ENCODE data around the gene OTUD3.
"Not testable (repeated sequence)": the region's sequence is repeated elsewhere in the genome, so short reads cannot be mapped to it uniquely, and the experiment has no call there.

Gene OTUD3

DNA sequence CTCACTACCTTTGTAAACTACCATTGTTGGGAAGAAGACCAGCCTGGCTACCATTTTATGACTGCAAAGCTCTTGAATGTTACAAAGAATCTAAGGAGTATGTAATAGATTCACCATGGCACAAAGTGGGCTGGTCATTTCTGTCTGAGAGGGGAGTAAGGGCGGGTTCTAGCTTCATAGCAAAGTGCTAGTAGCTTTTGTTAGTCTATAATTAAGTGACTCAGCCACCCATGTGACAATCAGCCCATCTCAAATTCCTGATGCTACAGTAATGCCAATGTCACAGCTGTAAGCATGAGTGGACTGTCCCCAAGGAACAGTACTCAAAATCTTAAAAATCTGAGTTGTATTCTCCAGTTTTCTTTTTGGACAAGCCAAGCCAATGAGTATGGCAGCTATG is 15.4 kb upstream of the OTUD3 start:
- DNase-seq (ENCODE audit: extremely low spot score) = no peak
- POLR2A ChIA-PET = no interaction called here
- CTCF ChIA-PET = interaction anchor here (1.0 to 1.4 kb wide), 3 partner anchors 12 to 286 kb away, joined by 3 to 4 read pairs (median 3); no protein-coding TSS in a partner anchor
- TF ChIP-seq, protein P1, sequence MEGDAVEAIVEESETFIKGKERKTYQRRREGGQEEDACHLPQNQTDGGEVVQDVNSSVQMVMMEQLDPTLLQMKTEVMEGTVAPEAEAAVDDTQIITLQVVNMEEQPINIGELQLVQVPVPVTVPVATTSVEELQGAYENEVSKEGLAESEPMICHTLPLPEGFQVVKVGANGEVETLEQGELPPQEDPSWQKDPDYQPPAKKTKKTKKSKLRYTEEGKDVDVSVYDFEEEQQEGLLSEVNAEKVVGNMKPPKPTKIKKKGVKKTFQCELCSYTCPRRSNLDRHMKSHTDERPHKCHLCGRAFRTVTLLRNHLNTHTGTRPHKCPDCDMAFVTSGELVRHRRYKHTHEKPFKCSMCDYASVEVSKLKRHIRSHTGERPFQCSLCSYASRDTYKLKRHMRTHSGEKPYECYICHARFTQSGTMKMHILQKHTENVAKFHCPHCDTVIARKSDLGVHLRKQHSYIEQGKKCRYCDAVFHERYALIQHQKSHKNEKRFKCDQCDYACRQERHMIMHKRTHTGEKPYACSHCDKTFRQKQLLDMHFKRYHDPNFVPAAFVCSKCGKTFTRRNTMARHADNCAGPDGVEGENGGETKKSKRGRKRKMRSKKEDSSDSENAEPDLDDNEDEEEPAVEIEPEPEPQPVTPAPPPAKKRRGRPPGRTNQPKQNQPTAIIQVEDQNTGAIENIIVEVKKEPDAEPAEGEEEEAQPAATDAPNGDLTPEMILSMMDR (IDR thresholded peaks at IDR 0.05; ENCODE audit: control extremely low read depth, extremely low read depth, low read depth, missing control alignments) = no peak

DNA sequence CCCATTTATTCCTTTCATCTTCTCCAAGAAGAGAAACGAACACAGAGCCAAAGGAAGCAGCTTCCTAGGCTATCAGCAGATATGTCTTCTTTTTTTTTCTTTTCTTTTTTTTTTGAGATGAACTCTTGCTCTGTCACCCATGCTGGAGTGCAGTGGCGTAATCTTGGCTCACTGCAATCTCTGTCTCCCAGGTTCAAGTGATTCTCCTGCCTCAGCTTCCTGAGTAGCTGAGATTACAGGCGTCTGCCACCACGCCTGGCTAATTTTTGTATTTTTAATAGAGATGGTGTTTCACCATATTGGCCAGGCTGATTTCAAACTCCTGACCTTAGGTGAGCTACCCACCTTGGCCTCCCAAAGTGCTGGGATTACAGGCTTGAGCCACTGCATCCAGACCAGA is 13.6 kb upstream of the OTUD3 start:
- POLR2A ChIA-PET; DNase-seq (ENCODE audit: extremely low spot score): not testable (repeated sequence)
- CTCF ChIA-PET = interaction anchor here (3.4 kb wide), 1 partner anchor 13 kb away, joined by 15 read pairs; the partner anchor contains the start of gene OTUD3

DNA sequence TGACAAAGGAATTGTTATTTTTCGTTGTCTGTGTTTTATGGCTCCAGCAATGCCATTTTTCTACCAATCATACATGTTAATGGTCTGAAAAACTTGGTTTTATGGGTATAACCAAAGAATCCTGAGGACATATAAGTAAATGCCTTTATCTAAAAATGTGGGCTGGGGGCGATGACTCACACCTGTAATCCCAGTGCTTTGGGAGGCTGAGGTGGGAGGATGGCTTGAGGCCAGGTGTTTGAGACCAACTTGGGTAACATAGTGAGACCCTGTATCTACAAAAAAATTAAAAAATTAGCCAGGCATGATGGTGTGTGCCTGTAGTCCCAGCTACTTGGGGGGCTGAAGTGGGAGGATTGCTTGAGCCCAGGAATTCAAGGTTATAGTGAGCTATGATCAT is 12.7 kb upstream of the OTUD3 start:
- DNase-seq (ENCODE audit: extremely low spot score); POLR2A ChIA-PET: not testable (repeated sequence)
- CTCF ChIA-PET = interaction anchor here (1.3 to 3.4 kb wide), 2 partner anchors 10 to 12 kb away, joined by 3 to 15 read pairs; partner anchors contain the start of gene OTUD3

GRCh38 chr1:19869929-19870328 is 12.3 kb upstream of the OTUD3 start:
- no peak for DNase-seq (ENCODE audit: extremely low spot score)
- POLR2A ChIA-PET = no interaction called here
- TF ChIP-seq, protein P1 (IDR thresholded peaks at IDR 0.05; ENCODE audit: control extremely low read depth, extremely low read depth, low read depth, missing control alignments) = no peak
- CTCF ChIA-PET = interaction anchor here (1.3 to 3.4 kb wide), 2 partner anchors 9 to 12 kb away, joined by 3 to 15 read pairs; partner anchors contain the start of gene OTUD3

- DNase-seq (ENCODE audit: extremely low spot score) = no peak
- CTCF ChIA-PET = no interaction called here
- TF ChIP-seq, protein P1 (IDR thresholded peaks at IDR 0.05; ENCODE audit: control extremely low read depth, extremely low read depth, low read depth, missing control alignments) = no peak
- POLR2A ChIA-PET = no interaction called here
Measured at GRCh38 chr1:19872190-19872589, 10.0 kb upstream of the OTUD3 start.

DNA sequence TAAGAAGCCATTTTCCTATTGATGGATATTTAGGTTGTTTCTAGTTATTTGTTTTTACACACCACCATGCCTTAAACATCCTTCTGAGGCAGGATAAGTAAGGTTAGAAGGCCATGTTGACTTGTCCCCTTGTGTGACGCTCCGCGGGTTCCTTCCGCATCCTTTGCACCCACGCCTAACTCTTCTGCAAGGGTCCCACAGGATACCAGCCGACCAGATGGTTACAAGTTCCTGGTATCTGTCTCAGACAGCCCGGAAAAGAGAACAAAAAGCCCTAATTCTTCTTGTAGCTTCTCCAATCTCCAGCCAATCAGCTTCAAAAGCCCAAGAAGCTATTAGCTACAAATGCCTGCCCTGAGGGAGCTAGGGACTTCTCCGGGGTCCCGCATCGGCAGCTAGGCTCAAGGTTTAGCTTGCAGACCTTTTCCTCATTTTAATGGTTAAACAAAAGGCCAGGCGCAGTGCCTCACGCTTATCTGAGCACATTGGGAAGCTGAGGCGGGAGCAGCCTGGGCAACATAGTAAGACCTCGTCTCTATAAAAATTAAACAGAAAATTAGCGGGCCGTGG is 4.9 kb upstream of the OTUD3 start:
- ChIA-PET CTCF (interaction anchor here (0.9 to 2.0 kb wide), 2 partner anchors 15 to 336 kb away, joined by 3 to 7 read pairs; no protein-coding TSS in a partner anchor), POLR2A (no interaction called here)
- DNase-seq (ENCODE audit: extremely low spot score) = no peak
- TF ChIP-seq, protein P1 (IDR thresholded peaks at IDR 0.05; ENCODE audit: control extremely low read depth, extremely low read depth, low read depth, missing control alignments) = no peak

DNA sequence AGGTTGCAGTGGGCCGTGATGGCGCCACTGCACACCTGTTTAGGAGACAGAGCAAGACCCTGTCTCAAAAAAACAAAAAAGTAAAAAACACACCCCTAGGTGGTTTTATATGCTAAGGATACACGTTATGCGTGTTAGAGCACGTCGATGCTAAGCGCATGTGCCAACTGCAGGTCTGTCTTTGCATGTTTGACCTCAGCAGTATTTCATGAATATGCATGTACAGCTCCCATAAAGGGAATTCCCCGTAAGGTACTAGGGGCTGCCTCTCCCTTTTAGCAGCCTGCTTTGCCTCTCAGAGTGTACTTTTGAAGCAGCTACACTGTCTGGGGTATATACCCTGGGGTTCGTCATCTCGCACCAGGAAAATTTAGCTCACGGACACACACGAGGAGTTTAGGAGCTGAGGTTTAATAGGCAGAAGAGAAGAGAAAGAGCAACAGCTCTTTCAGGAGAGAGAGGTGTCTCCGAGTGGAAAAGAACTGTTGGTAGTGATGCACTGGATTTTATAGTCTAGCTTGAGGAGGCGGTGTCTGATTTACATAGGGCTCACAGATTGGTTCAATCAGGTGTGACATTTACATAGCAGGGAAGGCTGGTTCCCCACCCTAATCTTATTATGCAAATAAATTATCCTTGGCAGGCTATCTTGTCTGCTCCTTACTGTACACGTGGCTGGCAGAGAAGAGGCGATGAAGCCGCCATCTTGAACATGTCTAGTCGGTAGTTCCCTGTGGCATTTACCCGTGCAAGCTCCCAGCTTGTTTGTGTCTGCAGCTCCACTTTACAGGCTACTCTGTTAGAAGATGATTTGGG is 4.2 kb upstream of the OTUD3 start:
- POLR2A ChIA-PET = no interaction called here

More for the DNA sequence above, 4.2 kb upstream of the OTUD3 start:
- CTCF ChIA-PET = interaction anchor here (0.9 to 2.0 kb wide), 3 partner anchors 12 to 335 kb away, joined by 3 to 7 read pairs (median 3); no protein-coding TSS in a partner anchor
- no peak for DNase-seq (ENCODE audit: extremely low spot score)
- TF ChIP-seq, protein P1 (IDR thresholded peaks at IDR 0.05; ENCODE audit: control extremely low read depth, extremely low read depth, low read depth, missing control alignments) = no peak
